PC-9 (cell line): ENCODE measurements around the gene CTNNA3. TPM values are rescaled to one million over a fixed set of nuclear protein-coding genes. Genes with fewer than 3 reads are reported as not detected.

Experiments used
- BruUV-seq: library from RNA; stranded (reverse); fragments of 400-500 nt; replicated peaks from 2 replicates; lab custom pipeline; 2021; lab: Mats Ljungman, UMichigan
- CTCF ChIA-PET: fragments of 300-600 bp; sonication (Branson Sonifier 250); formaldehyde crosslinking; loops from one replicate; lab custom pipeline; 2022; ENCODE audit warnings: antibody characterized with exemption; lab: Charles Lee
- POLR2A ChIA-PET: fragments of 300-600 bp; sonication (Branson Sonifier 250); formaldehyde crosslinking; loops from one replicate; lab custom pipeline; 2022; ENCODE audit warnings: antibody characterized with exemption; ENCODE audit not compliant: unreplicated experiment; lab: Charles Lee
- DNase-seq, 2 experiments: peaks; one replicate each; pipeline versions ENCODE4 v3.0.0 to v3.0.0-alpha.2; 2015 to 2022; ENCODE audit warnings: mixed read lengths in 1 of 2
- H2AFZ ChIP-seq: fragments of 200-600 bp; sonication (generic); 2 replicates; pipeline ENCODE4 v1.8.1; 2017; ENCODE audit warnings: antibody characterized with exemption
- H3F3A ChIP-seq: fragments of 200-600 bp; sonication (generic); 2 replicates; pipeline ENCODE4 v1.8.1; 2017; ENCODE audit warnings: antibody characterized with exemption, mild to moderate bottlenecking, low read depth; ENCODE audit not compliant: insufficient read depth
- H3K27ac ChIP-seq: fragments of 200-600 bp; sonication (generic); 2 replicates; pipeline ENCODE4 v1.6.1; 2016; ENCODE audit warnings: mixed run types
- H3K27me3 ChIP-seq: fragments of 200-600 bp; sonication (generic); 2 replicates; pipeline ENCODE4 v1.6.1; 2016; ENCODE audit warnings: low read depth, mixed run types; ENCODE audit not compliant: insufficient read depth
- H3K36me3 ChIP-seq: fragments of 200-600 bp; sonication (generic); 2 replicates; pipeline ENCODE4 v1.6.1; 2016; ENCODE audit warnings: low read depth, mixed run types
- H3K4me1 ChIP-seq: fragments of 200-600 bp; sonication (generic); replicated peaks from 2 replicates; pipeline ENCODE4 v1.6.1; 2016; ENCODE audit warnings: mixed run types; ENCODE audit not compliant: insufficient read depth
- H3K4me2 ChIP-seq: fragments of 200-600 bp; sonication (generic); 2 replicates; pipeline ENCODE4 v1.6.1; 2017; ENCODE audit warnings: mixed run types
- H3K4me3 ChIP-seq: fragments of 200-600 bp; sonication (generic); 2 replicates; pipeline ENCODE4 v1.6.1; 2016; ENCODE audit warnings: mixed run types
- H3K79me2 ChIP-seq: fragments of 200-600 bp; sonication (generic); 2 replicates; pipeline ENCODE4 v1.6.1; 2017; ENCODE audit warnings: low read depth, mixed run types
- H3K9me2 ChIP-seq: fragments of 200-600 bp; sonication (generic); 2 replicates; pipeline ENCODE4 v1.8.1; 2017; ENCODE audit warnings: mild to moderate bottlenecking; ENCODE audit not compliant: insufficient read depth
- H3K9me3 ChIP-seq: fragments of 200-600 bp; sonication (generic); 2 replicates; pipeline ENCODE4 v1.8.1; 2016; ENCODE audit warnings: low read depth; ENCODE audit not compliant: insufficient read depth
- H4K20me1 ChIP-seq: fragments of 200-600 bp; sonication (generic); 2 replicates; pipeline ENCODE4 v1.8.1; 2017; ENCODE audit not compliant: insufficient read depth
- CTCF ChIP-seq: fragments of 200-600 bp; sonication (generic); conservative IDR thresholded peaks from 2 replicates; pipeline ENCODE4 v1.6.1; 2017; ENCODE audit warnings: mixed run types, antibody characterized with exemption, mild to moderate bottlenecking, moderate library complexity
- EZH2 ChIP-seq: fragments of 200-600 bp; sonication (generic); IDR thresholded peaks from 2 replicates; pipeline ENCODE4 v1.8.0; 2017; ENCODE audit warnings: antibody characterized with exemption, low read depth
- intact Hi-C: fragments of 100-400 bp; cut with micrococcal nuclease; formaldehyde crosslinking; loops from one replicate; pipeline ENCODE4 v1.10.0; 2022; ENCODE audit not compliant: unreplicated experiment
- total RNA-seq: library from RNA; stranded (reverse); gene quantifications from 2 replicates; pipeline ENCODE4 v1.2.3, GENCODE V29; 2021

CTNNA3 gene
- total RNA-seq, 1 experiment from 2014 or later, result not detected

- BruUV-seq, result no TSS peak
- Histone ChIP-seq H2AFZ (no peak overlapping the region), H4K20me1 (no peaks in the 10 kb centered on the region; the same call in 1 of the 2 replicates)
These were observed 981.3 kb downstream of the CTNNA3 start for GRCh38 chr10:66714741-66715140.

GRCh38 chr10:66713387-66713786 is 982.6 kb downstream of the CTNNA3 start:
- Histone ChIP-seq H3K36me3 (no peaks in the 10 kb centered on the region), H3K4me3 (no peak overlapping the region), H3K27me3 (no peaks in the 10 kb centered on the region), H3K9me3 (no peaks in the 10 kb centered on the region), H3K9me2 (no peaks in the 10 kb centered on the region), H3K4me1 (no peaks in the 10 kb centered on the region), H3K79me2 (no peaks in the 10 kb centered on the region), H3F3A (no peaks in the 10 kb centered on the region), H3K27ac (no peak overlapping the region), H3K4me2 (no peak overlapping the region), H4K20me1 (no peaks in the 10 kb centered on the region), H2AFZ (no peak overlapping the region)
- ChIA-PET POLR2A (no interaction called here), CTCF (no interaction called here)
- DNase-seq, result no peak
- TF ChIP-seq EZH2 (no peak), CTCF (no peak)
- BruUV-seq, result no TSS peak
- intact Hi-C loops, result no loop called here

More at GRCh38 chr10:66714741-66715140, 981.3 kb downstream of the CTNNA3 start:
- Histone ChIP-seq H3K9me2 (no peaks in the 10 kb centered on the region), H3K36me3 (no peaks in the 10 kb centered on the region), H3K4me2 (no peak overlapping the region), H3K79me2 (no peaks in the 10 kb centered on the region), H3K27ac (no peak overlapping the region), H3K4me1 (no peaks in the 10 kb centered on the region), H3K9me3 (no peaks in the 10 kb centered on the region), H3K4me3 (no peak overlapping the region), H3K27me3 (no peaks in the 10 kb centered on the region), H3F3A (no peaks in the 10 kb centered on the region)
- TF ChIP-seq CTCF (no peak), EZH2 (no peak)
- ChIA-PET CTCF (no interaction called here), POLR2A (no interaction called here)
- intact Hi-C loops, result no loop called here
- DNase-seq, result no peak

- no peak overlapping the region for H3K4me3 ChIP-seq
- ChIA-PET POLR2A (no interaction called here), CTCF (no interaction called here)
- no peaks in the 10 kb centered on the region for H3K27me3 ChIP-seq
- H4K20me1 ChIP-seq, result no peaks in the 10 kb centered on the region
- H3K4me1 ChIP-seq, result no peaks in the 10 kb centered on the region
- no peaks in the 10 kb centered on the region for H3F3A ChIP-seq
- no peak overlapping the region for H3K4me2 ChIP-seq
- no peak overlapping the region for H3K27ac ChIP-seq
- no peaks in the 10 kb centered on the region for H3K9me3 ChIP-seq
- BruUV-seq, result no TSS peak
- intact Hi-C loops, result no loop called here
- H3K79me2 ChIP-seq, result no peaks in the 10 kb centered on the region
- H3K36me3 ChIP-seq, result no peaks in the 10 kb centered on the region
- H3K9me2 ChIP-seq, result no peaks in the 10 kb centered on the region
- no peak for DNase-seq
- no peak overlapping the region for H2AFZ ChIP-seq
- no peak for TF ChIP-seq EZH2
- no peak for TF ChIP-seq CTCF
These were observed 997.9 kb downstream of the CTNNA3 start for GRCh38 chr10:66698069-66698468.
